CD4-positive, alpha-beta T cell treated with Interleukin-10 for 1 hour (primary cell): ENCODE results near the gene MAP6D1.
"Not testable (repeated sequence)": the region's sequence is repeated elsewhere in the genome, so short reads cannot be mapped to it uniquely, and the experiment has no call there.

Experiments
- DNase-seq: peaks from one replicate; pipeline ENCODE4 v3.0.0-alpha.2; 2020

Gene MAP6D1

GRCh38 chr3:183796372-183796771, 29.0 kb downstream of the MAP6D1 start:
- no peak for DNase-seq

DNA sequence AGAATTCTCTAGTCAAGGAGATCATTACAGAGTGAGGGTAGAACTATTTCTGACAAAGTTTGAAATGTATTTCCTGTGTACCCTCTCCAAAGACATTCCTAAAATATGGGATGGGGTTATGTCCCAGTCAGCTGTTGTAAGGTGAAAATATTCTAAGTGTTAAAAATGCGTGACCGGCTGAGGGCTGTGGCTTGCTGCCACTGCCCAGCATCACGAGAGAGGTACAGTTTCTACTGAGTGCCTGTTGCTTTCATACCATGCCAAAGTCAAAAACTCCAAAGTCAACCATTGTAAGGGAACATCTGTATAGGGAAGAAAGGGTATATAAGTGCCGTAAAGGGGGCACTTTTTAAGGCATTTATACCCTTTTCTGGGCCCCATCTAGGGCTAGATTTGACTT, 30.9 kb downstream of the MAP6D1 start:
- no peak for DNase-seq

DNA sequence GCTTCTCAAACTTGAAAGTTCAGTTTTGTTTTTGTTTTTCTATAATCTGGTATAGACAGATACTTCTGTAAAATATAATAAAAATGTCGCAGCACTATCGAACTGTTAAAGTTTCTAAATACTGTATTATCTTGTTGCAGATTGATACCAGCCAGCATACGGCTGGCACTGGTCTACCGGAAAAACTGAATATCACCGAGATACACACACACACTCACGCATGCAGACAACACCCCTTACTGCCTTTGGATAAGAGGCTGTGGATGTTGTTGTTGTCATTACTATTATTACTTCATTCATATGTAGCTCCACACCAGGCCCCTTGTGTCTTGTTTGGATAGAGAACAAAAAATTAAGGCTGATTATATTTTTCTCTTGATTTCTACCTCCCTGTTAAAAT, 32.4 kb downstream of the MAP6D1 start:
- no peak for DNase-seq

DNA sequence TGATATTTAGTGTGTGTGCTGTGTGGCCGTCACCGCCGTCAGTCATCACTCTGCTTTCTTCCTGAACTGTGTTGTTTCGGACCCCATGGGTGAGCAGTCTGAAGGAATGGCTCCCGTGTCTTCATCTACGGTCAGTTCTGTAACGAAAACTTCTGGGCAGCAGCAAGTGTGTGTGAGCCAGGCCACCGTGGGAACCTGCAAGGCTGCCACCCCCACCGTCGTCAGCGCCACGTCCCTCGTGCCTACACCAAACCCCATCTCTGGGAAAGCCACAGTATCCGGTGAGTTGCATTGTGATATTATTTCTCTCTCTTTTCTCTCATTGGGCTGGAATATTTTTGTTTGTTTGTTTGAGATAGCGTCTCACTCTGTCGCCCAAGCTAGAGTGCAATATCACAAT, 34.7 kb downstream of the MAP6D1 start:
- DNase-seq = no peak

- no peak for DNase-seq
These were observed 35.6 kb downstream of the MAP6D1 start for GRCh38 chr3:183789826-183790225.

DNA sequence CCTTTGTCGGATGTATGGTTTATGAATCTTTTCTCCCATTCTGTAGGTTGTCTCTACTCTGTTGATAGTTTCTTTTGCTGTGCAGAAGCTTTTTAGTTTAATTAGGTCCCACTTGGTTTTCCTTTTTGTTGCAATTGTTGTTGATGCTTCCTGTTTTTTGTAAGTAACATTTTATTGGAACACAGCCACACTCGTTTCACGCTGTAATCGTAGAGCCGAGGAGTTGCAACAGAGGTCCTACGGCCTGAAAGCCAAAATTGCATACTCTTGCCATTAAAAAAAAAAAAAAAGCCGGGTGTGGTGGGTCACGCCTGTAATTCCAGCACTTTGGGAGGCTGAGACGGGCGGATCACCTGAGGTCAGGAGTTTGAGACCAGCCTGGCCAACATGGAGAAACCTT, 40.9 kb downstream of the MAP6D1 start:
- DNase-seq = not testable (repeated sequence)

GRCh38 chr3:183782576-183783276, 42.7 kb downstream of the MAP6D1 start:
- no peak for DNase-seq

DNA sequence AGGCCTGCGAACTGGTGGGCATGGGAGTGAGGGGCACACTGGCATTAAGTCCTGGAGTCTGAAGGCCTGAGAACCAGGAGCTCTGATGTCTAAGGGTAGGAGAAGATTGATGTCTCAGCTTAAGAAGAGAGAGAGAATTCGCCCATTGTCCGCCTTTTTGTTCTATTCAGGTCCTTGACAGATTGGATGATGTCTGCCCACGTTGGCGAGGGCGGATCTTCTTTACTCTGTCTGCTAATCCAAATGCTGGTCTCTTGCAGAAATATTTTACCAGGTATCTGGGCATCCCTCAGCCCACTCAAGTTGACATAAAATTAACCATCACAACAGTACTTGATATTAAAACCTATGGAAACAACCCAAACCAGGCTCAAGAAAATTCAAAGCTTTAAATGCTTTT, 44.1 kb downstream of the MAP6D1 start:
- DNase-seq = no peak

DNA sequence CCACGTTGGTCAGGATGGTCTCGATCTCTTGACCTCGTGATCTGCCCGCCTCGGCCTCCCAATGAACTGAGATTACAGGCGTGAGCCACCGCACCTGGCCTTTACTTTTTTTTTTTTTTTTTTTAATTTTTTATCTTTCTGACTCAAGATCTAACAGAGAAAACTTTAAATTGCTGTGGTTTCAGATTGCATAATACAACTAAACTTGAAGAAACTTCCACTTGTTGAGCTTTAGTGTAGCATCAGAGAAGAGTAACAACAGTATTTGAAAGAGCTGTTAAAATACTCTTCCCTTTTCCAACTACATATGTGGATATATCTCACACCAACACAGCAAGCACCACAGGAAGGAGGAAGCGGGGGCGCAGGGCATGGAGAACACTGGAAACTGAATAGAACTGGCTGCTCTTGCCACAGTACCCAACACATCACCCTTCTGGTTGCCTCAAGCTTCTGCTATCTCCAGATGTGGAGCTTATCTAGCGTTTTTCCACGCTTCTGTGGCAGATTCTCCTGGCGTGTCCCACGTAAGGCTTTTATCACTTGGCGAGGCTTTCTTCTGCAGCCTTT, 45.4 kb downstream of the MAP6D1 start:
- DNase-seq = no peak

- DNase-seq = no peak
These were observed 48.3 kb downstream of the MAP6D1 start for GRCh38 chr3:183777016-183777618.

DNA sequence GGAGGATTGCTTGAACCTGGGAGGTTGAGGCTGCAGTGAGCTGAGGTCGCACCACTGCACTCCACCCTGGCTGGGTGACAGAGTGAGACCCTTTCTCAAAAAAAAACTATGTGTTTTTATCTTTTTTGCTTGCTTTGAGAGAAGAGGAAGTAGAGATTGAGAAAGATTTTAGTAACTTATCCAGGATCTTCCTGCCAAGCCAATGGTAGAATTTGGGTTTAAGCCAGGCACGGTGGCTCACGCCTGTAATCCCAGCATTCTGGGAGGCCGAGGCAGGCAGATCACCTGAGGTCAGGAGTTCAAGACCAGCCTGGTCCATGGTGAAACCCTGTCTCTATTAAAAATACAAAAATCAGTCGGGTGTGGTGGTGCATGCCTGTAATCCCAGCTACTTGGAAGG, 48.9 kb downstream of the MAP6D1 start:
- DNase-seq = not testable (repeated sequence)

DNA sequence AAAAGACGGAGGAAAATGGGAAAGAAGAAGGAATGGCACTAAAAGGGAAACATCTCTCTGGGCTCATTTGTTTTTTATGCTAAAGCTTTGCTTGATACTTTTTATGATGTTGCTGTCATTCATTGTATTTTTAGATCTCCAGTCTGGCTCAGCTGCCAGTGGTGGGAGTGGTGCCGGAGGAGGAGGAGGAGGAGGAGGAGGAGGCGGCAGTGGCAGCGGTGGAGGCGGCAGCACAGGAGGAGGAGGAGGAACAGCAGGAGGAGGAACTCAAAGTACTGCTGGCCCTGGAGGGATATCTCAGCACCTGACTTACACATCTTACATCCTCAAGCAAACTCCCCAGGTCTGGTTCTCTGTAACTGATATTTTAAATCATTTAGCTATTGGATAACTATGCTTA, 49.6 kb downstream of the MAP6D1 start:
- DNase-seq = no peak

DNA sequence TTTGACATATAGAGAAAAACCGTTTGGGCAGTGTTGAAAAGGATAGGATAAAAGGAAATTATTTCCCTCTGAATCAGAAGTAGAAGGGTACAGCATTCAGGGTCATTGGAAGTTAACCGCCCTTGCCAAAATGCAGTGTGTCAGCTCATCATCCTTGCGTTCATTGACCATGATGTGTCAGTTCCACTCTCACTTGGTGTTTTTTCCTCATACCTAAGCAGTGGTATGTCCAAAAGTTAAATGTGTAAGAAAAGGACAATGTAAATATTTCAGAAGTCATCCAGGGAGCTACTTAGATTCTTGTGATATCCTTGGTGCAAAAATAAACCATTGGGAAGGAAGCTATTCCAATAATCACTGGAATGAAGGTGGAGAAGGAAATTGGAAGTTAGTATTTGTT, 50.7 kb downstream of the MAP6D1 start:
- DNase-seq = no peak

GRCh38 chr3:183769453-183769852, 55.9 kb downstream of the MAP6D1 start:
- no peak for DNase-seq

- DNase-seq = no peak
These were observed 57.3 kb downstream of the MAP6D1 start for GRCh38 chr3:183768114-183768513.

DNA sequence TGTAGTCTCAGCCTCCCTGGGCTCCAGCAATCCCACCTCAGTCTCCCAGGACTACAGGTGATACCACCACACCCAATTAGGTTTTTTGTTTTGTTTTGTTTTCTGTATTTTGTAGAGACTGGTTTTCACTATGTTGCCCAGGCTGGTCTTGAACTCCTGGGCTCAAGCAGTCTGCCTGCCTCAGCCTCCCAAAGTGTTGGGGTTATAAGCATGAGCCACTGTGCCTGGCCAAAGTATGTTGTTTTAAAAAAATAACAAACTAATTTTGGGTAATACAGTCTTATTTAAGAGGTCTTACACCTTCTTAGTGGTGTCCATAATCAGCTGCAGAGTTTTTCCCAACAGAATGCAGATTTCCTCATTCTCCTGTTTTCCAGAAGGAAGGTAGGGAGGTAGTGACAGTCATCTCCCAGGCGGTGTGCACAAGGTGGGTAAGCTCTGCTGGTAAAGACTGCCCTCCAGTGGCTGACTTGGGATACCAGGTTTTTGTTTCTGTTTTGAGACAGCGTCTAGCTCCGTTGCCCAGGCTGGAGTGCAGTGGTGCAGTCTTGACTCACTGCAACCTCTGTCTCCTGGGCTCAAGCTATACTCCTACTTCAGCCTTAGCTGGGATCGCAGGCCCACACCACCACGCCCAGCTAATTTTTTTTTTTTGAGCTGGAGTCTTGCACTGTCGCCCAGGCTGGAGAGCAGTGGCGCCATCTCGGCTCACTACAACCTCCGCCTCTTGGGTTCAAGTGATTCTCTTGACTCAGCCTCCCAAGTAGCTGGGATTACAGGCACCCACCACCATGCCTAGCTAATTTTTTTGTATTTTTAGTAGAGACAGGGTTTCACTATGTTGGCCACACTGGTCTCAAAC, 58.4 kb downstream of the MAP6D1 start:
- DNase-seq = peak; percentile 78

GRCh38 chr3:183766107-183766506, 59.3 kb downstream of the MAP6D1 start:
- no peak for DNase-seq
